Thyroid gland (tissue), 4 donors: ENCODE measurements around the gene SYT1.

Experiments
- POLR2A ChIP-seq, 2 donors: fragments of 450-650 bp; IDR thresholded peaks; one replicate each; pipeline ENCODE4 v1.6.1; 2017; ENCODE audit warnings: antibody characterized with exemption in 2 of 2, mild to moderate bottlenecking in 2 of 2, moderate library complexity in 1 of 2
- TF ChIP-seq, protein P1 (sequence below), 6 experiments: fragments of 200-600 bp in 3 of 6; fragments of 450-650 bp in 3 of 6; sonication (generic) in 3 of 6; IDR thresholded peaks; one replicate each; pipeline ENCODE4 v1.5.1; 2016 to 2019; ENCODE audit warnings: antibody characterized with exemption in 6 of 6, mild to moderate bottlenecking in 2 of 6, inconsistent platforms in 1 of 6, moderate library complexity in 1 of 6

DNA sequence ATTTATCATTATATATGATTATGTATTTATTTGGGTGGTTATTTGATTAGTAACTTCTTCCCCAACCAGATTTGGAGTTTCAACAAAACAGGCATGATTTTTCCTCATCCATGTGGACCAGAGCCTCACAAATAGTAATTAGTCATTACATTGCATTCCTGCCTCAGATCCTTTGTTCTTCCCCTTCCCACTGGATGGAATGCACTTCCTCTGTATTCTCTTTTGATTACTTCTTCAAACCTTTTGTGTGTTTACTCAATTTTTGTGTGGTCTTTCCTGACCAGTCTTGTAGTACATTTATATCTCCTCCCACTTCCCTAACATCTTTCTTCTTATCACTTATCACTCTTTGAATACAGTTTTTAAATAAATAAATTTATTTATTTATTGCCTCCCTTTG lies 15.5 kb downstream of the SYT1 start:
- no peak for TF ChIP-seq POLR2A (IDR thresholded peaks at IDR 0.05)
- TF ChIP-seq, protein P1, sequence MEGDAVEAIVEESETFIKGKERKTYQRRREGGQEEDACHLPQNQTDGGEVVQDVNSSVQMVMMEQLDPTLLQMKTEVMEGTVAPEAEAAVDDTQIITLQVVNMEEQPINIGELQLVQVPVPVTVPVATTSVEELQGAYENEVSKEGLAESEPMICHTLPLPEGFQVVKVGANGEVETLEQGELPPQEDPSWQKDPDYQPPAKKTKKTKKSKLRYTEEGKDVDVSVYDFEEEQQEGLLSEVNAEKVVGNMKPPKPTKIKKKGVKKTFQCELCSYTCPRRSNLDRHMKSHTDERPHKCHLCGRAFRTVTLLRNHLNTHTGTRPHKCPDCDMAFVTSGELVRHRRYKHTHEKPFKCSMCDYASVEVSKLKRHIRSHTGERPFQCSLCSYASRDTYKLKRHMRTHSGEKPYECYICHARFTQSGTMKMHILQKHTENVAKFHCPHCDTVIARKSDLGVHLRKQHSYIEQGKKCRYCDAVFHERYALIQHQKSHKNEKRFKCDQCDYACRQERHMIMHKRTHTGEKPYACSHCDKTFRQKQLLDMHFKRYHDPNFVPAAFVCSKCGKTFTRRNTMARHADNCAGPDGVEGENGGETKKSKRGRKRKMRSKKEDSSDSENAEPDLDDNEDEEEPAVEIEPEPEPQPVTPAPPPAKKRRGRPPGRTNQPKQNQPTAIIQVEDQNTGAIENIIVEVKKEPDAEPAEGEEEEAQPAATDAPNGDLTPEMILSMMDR (IDR thresholded peaks at IDR 0.05), result no peak
